RWPE2 (cell line): Measurements from ENCODE around the gene TSC22D3.

ENCODE experiments used
- ATAC-seq: fragments of 200-7000 bp; cut with Tn5 transposase; 3 replicates; pipeline ENCODE4 v1.9.1; 2021; ENCODE audit warnings: low read depth
- DNase-seq: peaks from one replicate; pipeline ENCODE4 v3.0.0-alpha.2; 2020; ENCODE audit warnings: low spot score
- H3K27ac ChIP-seq: fragments of 450-650 bp; 2 replicates; pipeline ENCODE4 v1.5.1; 2017; ENCODE audit warnings: mild to moderate bottlenecking; ENCODE audit not compliant: poor library complexity, severe bottlenecking
- H3K27me3 ChIP-seq: fragments of 250-450 bp; sonication (Bioruptor Pico); 2 replicates; pipeline ENCODE4 v1.5.1; 2021; ENCODE audit warnings: mild to moderate bottlenecking, moderate library complexity; ENCODE audit not compliant: insufficient read depth, poor library complexity, severe bottlenecking
- H3K36me3 ChIP-seq: fragments of 250-450 bp; sonication (Bioruptor Pico); 2 replicates; pipeline ENCODE4 v1.5.1; 2020; ENCODE audit warnings: low read depth, mild to moderate bottlenecking, moderate library complexity
- H3K4me1 ChIP-seq: fragments of 250-450 bp; sonication (Bioruptor Pico); 2 replicates; pipeline ENCODE4 v1.5.1; 2021; ENCODE audit warnings: mild to moderate bottlenecking, moderate library complexity; ENCODE audit not compliant: insufficient read depth, poor library complexity, severe bottlenecking
- H3K4me3 ChIP-seq: fragments of 250-450 bp; sonication (Bioruptor Pico); 2 replicates; pipeline ENCODE4 v1.5.1; 2021; ENCODE audit warnings: mild to moderate bottlenecking, moderate library complexity; ENCODE audit not compliant: severe bottlenecking
- H3K9me3 ChIP-seq: fragments of 250-450 bp; sonication (Bioruptor Pico); 2 replicates; pipeline ENCODE4 v1.5.1; 2021; ENCODE audit warnings: mild to moderate bottlenecking, moderate library complexity; ENCODE audit not compliant: severe bottlenecking
- TF ChIP-seq, protein P1 (sequence below): fragments of 450-650 bp; IDR thresholded peaks from one replicate; pipeline ENCODE4 v1.5.1; 2017; ENCODE audit warnings: mild to moderate bottlenecking, moderate library complexity; ENCODE audit not compliant: poor library complexity, severe bottlenecking

TSC22D3 gene

DNA sequence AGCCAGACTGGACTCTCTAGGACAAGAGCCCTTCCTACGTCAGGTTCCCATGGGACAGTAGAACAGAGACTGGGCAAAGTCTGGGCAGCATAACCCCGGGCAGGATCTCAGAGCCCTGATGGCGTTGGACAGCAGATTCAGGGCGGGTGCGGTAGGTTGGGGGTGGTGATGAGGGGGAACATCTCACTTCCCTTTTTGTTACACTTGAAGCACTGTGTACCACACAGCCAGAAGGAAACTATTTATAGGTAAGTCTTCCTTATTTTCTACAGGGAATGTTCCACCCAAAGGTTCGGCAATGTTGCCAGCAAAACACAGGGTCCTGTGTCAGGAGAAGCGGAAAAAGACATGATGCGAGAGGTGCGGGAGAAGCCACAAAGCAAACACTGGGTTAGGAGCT lies 54.3 kb downstream of the TSC22D3 start:
- Histone ChIP-seq H3K9me3 (no peaks in the 10 kb centered on the region), H3K27me3 (no peaks in the 10 kb centered on the region), H3K4me3 (no peak overlapping the region), H3K36me3 (no peaks in the 10 kb centered on the region), H3K4me1 (peaks cover 27% of the 10 kb centered on the region), H3K27ac (no peak overlapping the region)
- TF ChIP-seq, protein P1, sequence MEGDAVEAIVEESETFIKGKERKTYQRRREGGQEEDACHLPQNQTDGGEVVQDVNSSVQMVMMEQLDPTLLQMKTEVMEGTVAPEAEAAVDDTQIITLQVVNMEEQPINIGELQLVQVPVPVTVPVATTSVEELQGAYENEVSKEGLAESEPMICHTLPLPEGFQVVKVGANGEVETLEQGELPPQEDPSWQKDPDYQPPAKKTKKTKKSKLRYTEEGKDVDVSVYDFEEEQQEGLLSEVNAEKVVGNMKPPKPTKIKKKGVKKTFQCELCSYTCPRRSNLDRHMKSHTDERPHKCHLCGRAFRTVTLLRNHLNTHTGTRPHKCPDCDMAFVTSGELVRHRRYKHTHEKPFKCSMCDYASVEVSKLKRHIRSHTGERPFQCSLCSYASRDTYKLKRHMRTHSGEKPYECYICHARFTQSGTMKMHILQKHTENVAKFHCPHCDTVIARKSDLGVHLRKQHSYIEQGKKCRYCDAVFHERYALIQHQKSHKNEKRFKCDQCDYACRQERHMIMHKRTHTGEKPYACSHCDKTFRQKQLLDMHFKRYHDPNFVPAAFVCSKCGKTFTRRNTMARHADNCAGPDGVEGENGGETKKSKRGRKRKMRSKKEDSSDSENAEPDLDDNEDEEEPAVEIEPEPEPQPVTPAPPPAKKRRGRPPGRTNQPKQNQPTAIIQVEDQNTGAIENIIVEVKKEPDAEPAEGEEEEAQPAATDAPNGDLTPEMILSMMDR: no peak
- DNase-seq: no peak
- no peak for ATAC-seq

DNA sequence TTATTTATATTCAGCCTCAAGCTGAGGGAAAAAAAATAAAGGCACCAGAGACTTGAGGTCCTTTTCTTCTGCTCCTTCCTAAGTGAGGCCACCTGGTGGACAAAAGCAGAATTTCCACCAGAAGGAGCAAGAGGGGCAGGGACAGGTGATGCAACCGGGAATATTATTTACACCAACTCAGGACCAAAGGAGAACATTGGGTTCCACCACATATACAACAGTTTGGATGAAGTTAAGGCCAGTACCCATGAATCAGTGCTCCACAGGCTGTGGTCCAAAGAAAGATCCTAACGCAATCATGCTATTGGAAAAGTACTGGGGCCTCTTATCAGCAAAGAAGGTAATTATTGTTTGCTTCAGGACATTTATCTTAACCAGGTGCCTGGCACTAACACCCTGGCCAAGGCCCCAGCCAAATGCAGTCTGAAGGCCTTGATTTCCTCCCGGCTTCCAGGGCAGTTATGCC lies 57.4 kb downstream of the TSC22D3 start:
- Histone ChIP-seq H3K9me3 (no peaks in the 10 kb centered on the region), H3K4me1 (peaks cover 17% of the 10 kb centered on the region), H3K27ac (peak overlapping the region; percentile 77), H3K4me3 (no peak overlapping the region), H3K27me3 (no peaks in the 10 kb centered on the region), H3K36me3 (peaks cover 30% of the 10 kb centered on the region)
- ATAC-seq (peak; percentile 30; the same call in 2 of the 3 replicates), DNase-seq (no peak)
- TF ChIP-seq, protein P1: peak; percentile 68

DNA sequence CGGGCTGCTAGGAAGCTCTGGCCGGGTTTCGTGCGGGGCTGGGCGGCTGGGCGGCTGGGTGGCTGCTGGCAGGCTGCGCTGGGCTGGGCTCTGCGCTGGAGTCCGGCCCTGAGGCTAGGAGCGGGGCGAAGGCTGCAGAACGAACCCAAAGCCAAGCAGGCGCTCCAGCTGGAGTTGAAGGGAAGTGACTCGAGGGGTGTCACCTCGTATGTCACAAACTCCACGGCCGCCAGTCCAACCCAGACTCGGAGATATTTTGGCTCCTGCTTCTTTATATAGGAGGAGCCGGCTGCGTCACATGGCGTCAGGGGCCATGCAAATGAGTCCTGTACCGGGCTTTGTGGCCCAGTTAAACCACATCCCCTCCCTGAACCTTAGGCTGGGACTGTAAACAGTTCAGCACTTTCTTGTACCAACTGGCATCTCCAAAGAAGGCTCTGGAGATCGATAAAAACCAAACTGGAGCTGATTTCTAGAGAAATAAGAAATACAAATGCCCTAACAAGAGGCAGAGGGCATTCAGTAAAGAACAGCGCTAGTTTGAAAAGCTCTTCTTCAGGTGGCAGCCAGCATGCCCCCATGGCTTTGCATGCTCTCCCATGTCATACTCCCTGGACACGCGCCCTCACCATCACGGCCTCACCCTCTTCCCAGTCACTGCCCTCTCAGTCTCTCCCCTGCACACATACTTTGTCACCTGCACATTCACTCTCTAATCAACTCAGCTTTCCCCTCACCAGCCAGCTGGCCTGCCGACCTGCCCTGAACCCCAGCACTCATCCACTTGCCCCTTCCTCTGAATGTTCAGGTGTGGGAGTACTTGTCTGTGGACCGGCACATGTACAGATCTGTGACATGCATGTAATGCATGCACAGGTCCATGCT lies 58.5 kb downstream of the TSC22D3 start:
- Histone ChIP-seq H3K4me1 (peaks cover 17% of the 10 kb centered on the region), H3K36me3 (peaks cover 34% of the 10 kb centered on the region), H3K9me3 (no peaks in the 10 kb centered on the region), H3K4me3 (peak overlapping the region; percentile 80), H3K27me3 (no peaks in the 10 kb centered on the region), H3K27ac (peak overlapping the region; percentile 77)
- no peak for DNase-seq
- TF ChIP-seq, protein P1: no peak
- peak; percentile 61 for ATAC-seq

DNA sequence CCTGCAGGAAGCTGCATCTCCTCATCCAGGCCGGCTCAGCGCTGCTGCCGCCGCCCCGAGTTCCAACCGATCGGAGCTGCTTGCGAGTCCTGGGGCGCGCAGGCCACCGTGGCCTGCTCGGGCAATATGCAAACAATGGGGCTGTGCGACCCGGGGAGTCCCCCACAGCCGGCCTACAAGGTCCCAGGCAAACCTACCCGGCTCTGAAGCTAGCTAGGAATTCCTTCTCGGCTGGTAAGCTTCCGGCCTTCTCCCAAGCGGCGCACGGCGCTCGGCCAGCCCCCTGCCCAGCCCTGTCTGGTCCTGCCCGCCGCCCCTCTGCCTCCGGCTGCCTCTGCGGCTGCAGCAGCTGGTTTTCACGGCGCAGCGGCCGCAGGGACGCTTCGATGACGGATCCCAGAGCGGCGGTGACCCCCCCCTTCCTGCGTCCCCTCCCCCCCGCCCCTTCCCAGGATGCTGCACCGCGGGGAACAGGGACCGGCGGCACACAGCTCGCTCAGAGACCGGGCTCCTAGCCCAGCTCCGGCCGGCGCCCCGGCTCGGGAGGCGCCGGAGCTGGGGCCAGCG lies 59.4 kb downstream of the TSC22D3 start:
- peak overlapping the region; percentile 77 for H3K27ac ChIP-seq
- ATAC-seq: peak; percentile 22; the same call in 1 of the 3 replicates
- no peaks in the 10 kb centered on the region for H3K9me3 ChIP-seq
- peak overlapping the region; percentile 80 for H3K4me3 ChIP-seq
- TF ChIP-seq, protein P1: no peak
- H3K27me3 ChIP-seq: no peaks in the 10 kb centered on the region
- peaks cover 22% of the 10 kb centered on the region for H3K4me1 ChIP-seq
- no peak for DNase-seq
- peaks cover 34% of the 10 kb centered on the region for H3K36me3 ChIP-seq
